ENCODE results near the gene KCNJ16.

DNA sequence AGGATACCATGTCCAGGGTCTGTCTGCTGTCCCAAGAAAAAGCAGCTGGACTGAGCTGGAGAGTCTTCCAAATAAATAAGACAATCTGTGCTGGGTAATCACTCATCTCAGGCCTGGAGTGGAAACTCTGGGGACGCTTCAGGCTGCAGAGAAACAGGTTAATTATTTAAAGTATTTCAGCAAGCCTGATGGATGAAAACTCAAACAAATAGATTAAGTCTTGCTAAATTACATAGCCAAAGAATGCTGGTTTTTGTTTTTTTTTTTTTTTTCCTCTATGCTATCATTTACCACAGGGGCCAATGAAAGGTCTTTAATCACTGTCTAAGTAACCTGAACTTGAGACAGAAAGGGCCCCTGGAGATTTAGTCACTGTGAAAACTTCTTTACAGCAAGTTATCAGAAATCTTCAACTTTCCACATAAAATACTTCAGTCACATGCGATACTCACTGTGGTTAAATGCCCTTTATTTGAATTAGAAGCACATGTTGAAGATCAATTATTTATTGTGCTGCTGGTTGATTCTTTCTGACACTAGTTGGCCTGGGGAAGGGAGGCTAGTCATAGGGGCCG lies 63.4 kb downstream of the KCNJ16 start:
- TF ChIP-seq, protein P1, sequence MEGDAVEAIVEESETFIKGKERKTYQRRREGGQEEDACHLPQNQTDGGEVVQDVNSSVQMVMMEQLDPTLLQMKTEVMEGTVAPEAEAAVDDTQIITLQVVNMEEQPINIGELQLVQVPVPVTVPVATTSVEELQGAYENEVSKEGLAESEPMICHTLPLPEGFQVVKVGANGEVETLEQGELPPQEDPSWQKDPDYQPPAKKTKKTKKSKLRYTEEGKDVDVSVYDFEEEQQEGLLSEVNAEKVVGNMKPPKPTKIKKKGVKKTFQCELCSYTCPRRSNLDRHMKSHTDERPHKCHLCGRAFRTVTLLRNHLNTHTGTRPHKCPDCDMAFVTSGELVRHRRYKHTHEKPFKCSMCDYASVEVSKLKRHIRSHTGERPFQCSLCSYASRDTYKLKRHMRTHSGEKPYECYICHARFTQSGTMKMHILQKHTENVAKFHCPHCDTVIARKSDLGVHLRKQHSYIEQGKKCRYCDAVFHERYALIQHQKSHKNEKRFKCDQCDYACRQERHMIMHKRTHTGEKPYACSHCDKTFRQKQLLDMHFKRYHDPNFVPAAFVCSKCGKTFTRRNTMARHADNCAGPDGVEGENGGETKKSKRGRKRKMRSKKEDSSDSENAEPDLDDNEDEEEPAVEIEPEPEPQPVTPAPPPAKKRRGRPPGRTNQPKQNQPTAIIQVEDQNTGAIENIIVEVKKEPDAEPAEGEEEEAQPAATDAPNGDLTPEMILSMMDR (conservative IDR thresholded peaks at IDR 0.05; ENCODE audit: low read length): no peak
- TF ChIP-seq EZH2phosphoT487 (IDR thresholded peaks at IDR 0.05; ENCODE audit: borderline replicate concordance): no peak

Measured in Loucy (cell line).